Measurements from ENCODE around the gene ASTN2.

ASTN2 gene

GRCh38 chr9:117104206-117104605, 310.7 kb downstream of the ASTN2 start:
- TF ChIP-seq, protein P1, sequence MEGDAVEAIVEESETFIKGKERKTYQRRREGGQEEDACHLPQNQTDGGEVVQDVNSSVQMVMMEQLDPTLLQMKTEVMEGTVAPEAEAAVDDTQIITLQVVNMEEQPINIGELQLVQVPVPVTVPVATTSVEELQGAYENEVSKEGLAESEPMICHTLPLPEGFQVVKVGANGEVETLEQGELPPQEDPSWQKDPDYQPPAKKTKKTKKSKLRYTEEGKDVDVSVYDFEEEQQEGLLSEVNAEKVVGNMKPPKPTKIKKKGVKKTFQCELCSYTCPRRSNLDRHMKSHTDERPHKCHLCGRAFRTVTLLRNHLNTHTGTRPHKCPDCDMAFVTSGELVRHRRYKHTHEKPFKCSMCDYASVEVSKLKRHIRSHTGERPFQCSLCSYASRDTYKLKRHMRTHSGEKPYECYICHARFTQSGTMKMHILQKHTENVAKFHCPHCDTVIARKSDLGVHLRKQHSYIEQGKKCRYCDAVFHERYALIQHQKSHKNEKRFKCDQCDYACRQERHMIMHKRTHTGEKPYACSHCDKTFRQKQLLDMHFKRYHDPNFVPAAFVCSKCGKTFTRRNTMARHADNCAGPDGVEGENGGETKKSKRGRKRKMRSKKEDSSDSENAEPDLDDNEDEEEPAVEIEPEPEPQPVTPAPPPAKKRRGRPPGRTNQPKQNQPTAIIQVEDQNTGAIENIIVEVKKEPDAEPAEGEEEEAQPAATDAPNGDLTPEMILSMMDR (IDR thresholded peaks at IDR 0.05): no peak
- Histone ChIP-seq H3K4me1 (no peaks in the 10 kb centered on the region), H3K9me3 (no peaks in the 10 kb centered on the region), H3K36me3 (no peaks in the 10 kb centered on the region), H3K27me3 (no peaks in the 10 kb centered on the region), H3K27ac (no peak overlapping the region), H3K4me3 (no peak overlapping the region)
- intact Hi-C loops (cut with DNase I; ENCODE audit: low total_unique reads): no loop called here
- no peak for DNase-seq

DNA sequence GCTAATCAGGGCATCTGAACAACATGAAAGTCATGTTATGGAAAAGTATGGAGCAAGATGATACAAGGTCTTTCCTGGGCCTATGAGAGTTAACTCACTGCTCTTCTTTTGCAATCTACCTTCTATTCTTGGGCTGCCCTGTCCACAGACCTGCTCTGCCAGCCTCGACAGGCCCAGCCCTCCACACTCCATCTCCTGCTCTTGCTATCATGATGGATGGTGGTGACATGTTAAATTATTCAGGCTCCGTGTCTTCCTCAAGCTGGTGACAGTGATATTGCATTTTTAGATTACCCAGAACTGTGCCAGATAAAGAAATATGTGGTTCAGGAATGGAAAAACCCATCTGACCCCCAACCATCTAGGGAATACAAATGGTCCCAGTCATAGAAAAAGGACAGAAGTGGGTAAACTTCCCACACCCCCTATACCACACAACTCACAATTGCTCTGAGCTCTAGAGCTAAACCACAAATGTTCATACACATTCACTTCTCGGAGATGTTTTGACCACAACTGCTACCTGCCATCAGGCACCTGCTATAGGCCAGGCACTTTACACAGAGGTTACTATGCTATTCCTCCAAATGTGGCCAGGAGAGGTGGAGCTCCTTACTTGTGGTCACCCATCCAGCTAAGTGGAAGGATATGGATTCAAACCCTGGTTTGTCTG, 311.3 kb downstream of the ASTN2 start:
- Histone ChIP-seq H3K27ac (no peak overlapping the region), H3K9me3 (no peaks in the 10 kb centered on the region), H3K4me3 (no peak overlapping the region), H3K4me1 (no peaks in the 10 kb centered on the region), H3K36me3 (no peaks in the 10 kb centered on the region), H3K27me3 (no peaks in the 10 kb centered on the region)
- intact Hi-C loops (cut with DNase I; ENCODE audit: low total_unique reads): no loop called here
- no peak for DNase-seq
- TF ChIP-seq, protein P1 (IDR thresholded peaks at IDR 0.05): no peak

GRCh38 chr9:117101008-117101407, 313.8 kb downstream of the ASTN2 start:
- no peak overlapping the region for H3K27ac ChIP-seq
- no peak overlapping the region for H3K4me3 ChIP-seq
- no peak for DNase-seq
- H3K27me3 ChIP-seq: no peaks in the 10 kb centered on the region
- TF ChIP-seq, protein P1 (IDR thresholded peaks at IDR 0.05): no peak
- no peaks in the 10 kb centered on the region for H3K9me3 ChIP-seq
- intact Hi-C loops (cut with DNase I; ENCODE audit: low total_unique reads): no loop called here
- H3K36me3 ChIP-seq: no peaks in the 10 kb centered on the region
- H3K4me1 ChIP-seq: no peaks in the 10 kb centered on the region

- Histone ChIP-seq H3K4me1 (peaks cover 0 to 12% (median 2%) of the 10 kb centered on the region in 4 donors), H3K9me3 (no peaks in the 10 kb centered on the region), H3K27me3 (no peaks in the 10 kb centered on the region), H3K36me3 (no peaks in the 10 kb centered on the region), H3K27ac (no peak overlapping the region), H3K4me3 (no peak overlapping the region)
- intact Hi-C loops (cut with DNase I; ENCODE audit: low total_unique reads): no loop called here
- no peak for DNase-seq
- TF ChIP-seq, protein P1 (IDR thresholded peaks at IDR 0.05): no peak
Measured at GRCh38 chr9:117098331-117098730, 316.5 kb downstream of the ASTN2 start.

GRCh38 chr9:117097761-117098160, 317.1 kb downstream of the ASTN2 start:
- intact Hi-C loops (cut with DNase I; ENCODE audit: low total_unique reads): no loop called here
- TF ChIP-seq, protein P1 (IDR thresholded peaks at IDR 0.05): no peak
- DNase-seq: no peak
- Histone ChIP-seq H3K36me3 (no peaks in the 10 kb centered on the region), H3K4me3 (no peak overlapping the region), H3K27me3 (no peaks in the 10 kb centered on the region), H3K27ac (no peak overlapping the region), H3K9me3 (no peaks in the 10 kb centered on the region), H3K4me1 (peaks cover 0 to 15% (median 2%) of the 10 kb centered on the region in 4 donors)
